HCT116 (cell line): ENCODE results near the gene GASK1A.

ENCODE experiments used
- CBX3 ChIP-seq: IDR thresholded peaks from 2 replicates; pipeline ENCODE4 v1.6.1; 2012; ENCODE audit warnings: low read depth
- CTCF ChIP-seq, 3 experiments: fragments of 200-600 bp in 1 of 3; sonication (generic) in 1 of 3; IDR thresholded peaks in 2 of 3; conservative IDR thresholded peaks in 1 of 3; 2 replicates each; pipeline ENCODE4 v1.5.1; 2012 to 2017; ENCODE audit warnings: low read depth in 2 of 3, low read length in 2 of 3, antibody characterized with exemption in 1 of 3, borderline replicate concordance in 1 of 3, control low read depth in 1 of 3, mild to moderate bottlenecking in 1 of 3, mixed read lengths in 1 of 3, mixed run types in 1 of 3, moderate library complexity in 1 of 3; ENCODE audit not compliant: insufficient read depth in 1 of 3
- ELF1 ChIP-seq: IDR thresholded peaks from 2 replicates; pipeline ENCODE4 v1.6.1; 2012; ENCODE audit warnings: low read depth, borderline replicate concordance
- EZH2 ChIP-seq: fragments of 200-600 bp; sonication (generic); IDR thresholded peaks from 2 replicates; pipeline ENCODE4 v1.6.1; 2017; ENCODE audit warnings: antibody characterized with exemption, mixed run types
- EZH2phosphoT487 ChIP-seq: fragments of 200-600 bp; IDR thresholded peaks from 2 replicates; pipeline ENCODE4 v1.6.1; 2018; ENCODE audit warnings: antibody characterized with exemption, borderline replicate concordance
- FOSL1 ChIP-seq: IDR thresholded peaks from 2 replicates; pipeline ENCODE4 v1.6.1; 2012; ENCODE audit warnings: low read depth
- POLR2A ChIP-seq: IDR thresholded peaks from 2 replicates; pipeline ENCODE4 v1.7.0; 2011; ENCODE audit warnings: borderline replicate concordance; ENCODE audit not compliant: insufficient read depth, insufficient read length; ENCODE audit errors: extremely low read depth
- REST ChIP-seq: IDR thresholded peaks from 2 replicates; pipeline ENCODE4 v1.6.1; 2012; ENCODE audit warnings: low read depth
- SRF ChIP-seq: IDR thresholded peaks from 2 replicates; pipeline ENCODE4 v1.6.1; 2012; ENCODE audit warnings: low read depth
- YY1 ChIP-seq: IDR thresholded peaks from 2 replicates; pipeline ENCODE4 v1.6.1; 2011; ENCODE audit warnings: low read length, low read depth, moderate library complexity, mild to moderate bottlenecking; ENCODE audit not compliant: insufficient replicate concordance; ENCODE audit errors: extremely low read depth

GRCh38 chr3:43017004-43017403 lies 37.9 kb downstream of the GASK1A start:
- no peak for TF ChIP-seq EZH2
- no peak for TF ChIP-seq CTCF (IDR thresholded peaks at IDR 0.05 in 2 of 3, conservative IDR thresholded peaks at IDR 0.05 in 1 of 3; ENCODE audit: borderline replicate concordance in 1 of 3, insufficient read depth in 1 of 3, low read depth in 2 of 3, low read length in 2 of 3)
- TF ChIP-seq EZH2phosphoT487, result no peak
- no peak for TF ChIP-seq FOSL1
- no peak for TF ChIP-seq REST
- TF ChIP-seq POLR2A, result no peak
- TF ChIP-seq ELF1, result no peak
- no peak for TF ChIP-seq YY1
- no peak for TF ChIP-seq SRF
- no peak for TF ChIP-seq CBX3
